Common myeloid progenitor, CD34-positive (primary cell): ENCODE results near the gene XIRP1.
A peak's percentile ranks its signal among the peaks of the same experiment; 100 is the strongest.

ENCODE experiments used
- CTCF ChIA-PET: fragments of 350-600 bp; sonication (Branson Sonifier 250); formaldehyde crosslinking; loops from one replicate; lab custom pipeline; 2021; ENCODE audit warnings: antibody characterized with exemption; lab: Charles Lee
- POLR2A ChIA-PET: fragments of 350-600 bp; sonication (Branson Sonifier 250); formaldehyde crosslinking; loops from one replicate; lab custom pipeline; 2021; ENCODE audit warnings: antibody characterized with exemption; lab: Charles Lee
- DNase-seq, 3 donors: peaks; one replicate each; pipeline versions ENCODE4 v3.0.0 to v3.0.0-alpha.2; 2013
- H3K27ac ChIP-seq, 2 experiments: 1 replicate in 1 of 2; 2 replicates in 1 of 2; pipeline ENCODE4 v1.7.0; 2013; ENCODE audit warnings: inconsistent platforms in 2 of 2, low read length in 2 of 2, mild to moderate bottlenecking in 2 of 2, low read depth in 1 of 2, moderate library complexity in 1 of 2; ENCODE audit not compliant: severe bottlenecking in 2 of 2, insufficient read depth in 1 of 2, poor library complexity in 1 of 2
- H3K27me3 ChIP-seq, 5 experiments: replicated peaks in 2 of 5; 1 replicate in 3 of 5; 2 replicates in 2 of 5; pipeline versions ENCODE4 v1.6.1 to v1.7.0; 2013; ENCODE audit warnings: low read length in 4 of 5, mild to moderate bottlenecking in 2 of 5, moderate library complexity in 2 of 5, inconsistent platforms in 1 of 5; ENCODE audit not compliant: insufficient read depth in 5 of 5, control insufficient read depth in 4 of 5
- H3K36me3 ChIP-seq, 4 experiments: 1 replicate in 2 of 4; 2 replicates in 2 of 4; pipeline versions ENCODE4 v1.6.1 to v1.7.0; 2013; ENCODE audit warnings: low read length in 3 of 4, control low read depth in 1 of 4, mild to moderate bottlenecking in 1 of 4; ENCODE audit not compliant: control insufficient read depth in 4 of 4, insufficient read depth in 4 of 4
- H3K4me1 ChIP-seq, 4 experiments: 1 replicate in 3 of 4; 2 replicates in 1 of 4; pipeline versions ENCODE4 v1.6.1 to v1.7.1; 2013; ENCODE audit warnings: low read length in 3 of 4, mild to moderate bottlenecking in 3 of 4, control low read depth in 1 of 4, inconsistent platforms in 1 of 4, moderate library complexity in 1 of 4; ENCODE audit not compliant: control insufficient read depth in 4 of 4, insufficient read depth in 4 of 4; ENCODE audit errors: control extremely low read depth in 1 of 4
- H3K4me3 ChIP-seq, 7 experiments: 1 replicate in 4 of 7; 2 replicates in 3 of 7; pipeline versions ENCODE4 v1.5.1 to v1.7.0; 2013; ENCODE audit warnings: mild to moderate bottlenecking in 7 of 7, low read length in 6 of 7, moderate library complexity in 6 of 7, inconsistent platforms in 2 of 7, low read depth in 2 of 7, control low read depth in 1 of 7; ENCODE audit not compliant: insufficient read depth in 4 of 7, control insufficient read depth in 1 of 7; ENCODE audit errors: extremely low read depth in 1 of 7
- H3K9me3 ChIP-seq, 5 experiments: 1 replicate in 4 of 5; 2 replicates in 1 of 5; pipeline versions ENCODE4 v1.6.1 to v1.7.1; 2013; ENCODE audit warnings: low read length in 4 of 5, mild to moderate bottlenecking in 2 of 5, inconsistent platforms in 1 of 5, low read depth in 1 of 5, moderate library complexity in 1 of 5; ENCODE audit not compliant: control insufficient read depth in 4 of 5, insufficient read depth in 2 of 5; ENCODE audit errors: control extremely low read depth in 1 of 5
- WGBS: methylation state at CpG from one replicate; pipeline ENCODE4 v1.1.5; 2013; ENCODE audit not compliant: insufficient coverage; 5-methylcytosine and 5-hydroxymethylcytosine counted together

The XIRP1 gene

DNA sequence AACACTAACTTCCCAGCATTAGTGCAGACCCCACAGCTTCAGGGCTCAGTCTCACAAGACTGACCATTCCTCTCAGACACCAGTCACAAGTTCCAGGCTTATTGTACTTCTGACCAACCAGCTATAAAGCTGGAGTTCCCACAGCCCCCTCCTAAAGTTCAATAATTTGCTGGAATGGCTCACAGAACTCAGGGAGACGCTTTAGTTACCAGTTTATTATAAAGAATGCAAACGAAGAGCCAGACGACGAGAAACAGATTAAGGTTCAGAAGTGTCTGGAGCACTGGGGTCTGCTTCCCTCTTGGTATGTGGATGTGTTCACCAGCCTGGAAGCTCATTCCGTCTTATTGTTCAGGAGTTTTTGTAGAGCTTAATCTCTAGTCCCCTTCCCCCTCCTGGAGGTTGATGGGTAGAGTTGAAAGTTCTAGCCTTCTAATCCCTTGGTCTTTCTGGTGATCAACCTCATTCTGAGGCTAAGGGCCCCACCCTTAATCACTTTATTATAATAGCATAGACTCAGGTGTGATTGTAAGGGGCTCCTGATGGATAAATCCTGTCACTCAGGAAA lies 34.2 kb downstream of the XIRP1 start:
- Histone ChIP-seq H3K27ac (no peak overlapping the region), H3K4me1 (peaks cover 0 to 6% (median 3%) of the 10 kb centered on the region in 4 experiments), H3K36me3 (no peaks in the 10 kb centered on the region), H3K9me3 (no peaks in the 10 kb centered on the region), H3K27me3 (no peaks in the 10 kb centered on the region), H3K4me3 (no peak overlapping the region)
- no peak for DNase-seq
- ChIA-PET POLR2A (no interaction called here), CTCF (interaction anchor here (0.9 to 4.6 kb wide), 9 partner anchors 8 to 39 kb away, joined by 3 to 32 read pairs (median 3); no protein-coding TSS in a partner anchor)
- WGBS = 96% methylated on average over 4 of the region's 5 CpGs

DNA sequence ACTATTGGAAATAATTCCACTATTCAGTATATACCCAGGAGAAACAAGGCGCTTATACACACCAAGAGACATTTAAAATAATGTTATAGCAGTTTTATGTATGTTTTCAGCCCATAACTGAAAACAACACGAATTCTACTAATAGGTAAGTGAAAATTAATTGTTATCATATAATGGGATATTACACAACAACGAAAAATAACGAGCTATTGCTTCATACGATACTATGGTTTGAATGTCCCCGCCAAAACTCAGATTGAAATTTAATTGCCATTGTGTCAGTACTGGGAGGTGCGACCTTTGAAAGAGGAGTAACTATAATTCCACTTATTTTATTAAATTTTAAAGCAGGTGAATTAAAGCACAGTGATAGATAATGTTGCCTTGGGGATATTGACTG lies 35.0 kb downstream of the XIRP1 start:
- H3K27ac ChIP-seq = no peak overlapping the region
- H3K4me1 ChIP-seq = peaks cover 0 to 15% (median 7%) of the 10 kb centered on the region in 4 experiments
- H3K4me3 ChIP-seq = no peak overlapping the region
- no peak for DNase-seq
- ChIA-PET POLR2A (no interaction called here), CTCF (interaction anchor here (0.9 to 4.6 kb wide), 4 partner anchors 9 to 39 kb away, joined by 3 to 32 read pairs (median 4); no protein-coding TSS in a partner anchor)
- WGBS = no CpG with 5 or more reads among the region's 7 CpGs
- H3K27me3 ChIP-seq = no peaks in the 10 kb centered on the region
- no peaks in the 10 kb centered on the region for H3K36me3 ChIP-seq
- no peaks in the 10 kb centered on the region for H3K9me3 ChIP-seq

DNA sequence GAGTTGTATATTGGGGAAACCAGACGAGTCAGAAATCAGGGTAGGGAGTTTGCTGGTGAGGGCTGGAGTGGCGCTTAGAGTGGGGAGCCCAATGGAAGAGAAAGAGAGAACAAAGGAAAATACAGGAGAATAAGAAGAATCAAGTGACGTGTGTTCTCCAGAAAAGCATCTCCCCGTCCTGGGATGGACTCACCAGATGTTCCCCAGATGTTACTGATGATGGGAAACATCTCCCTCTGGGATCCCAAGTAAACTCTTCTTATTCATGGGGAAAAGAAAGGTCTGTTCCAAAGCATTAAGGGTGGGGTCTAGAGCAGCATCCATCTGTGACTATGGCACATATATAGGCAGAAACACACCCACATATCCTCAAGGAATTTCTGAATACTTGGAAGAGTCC lies 36.0 kb downstream of the XIRP1 start:
- ChIA-PET POLR2A (no interaction called here), CTCF (interaction anchor here (0.7 to 4.6 kb wide), 6 partner anchors 10 to 31 kb away, joined by 3 to 32 read pairs (median 5); no protein-coding TSS in a partner anchor)
- peaks cover 3 to 24% (median 17%) of the 10 kb centered on the region in 4 experiments for H3K4me1 ChIP-seq
- no peaks in the 10 kb centered on the region for H3K36me3 ChIP-seq
- no peak for DNase-seq
- no peaks in the 10 kb centered on the region for H3K27me3 ChIP-seq
- H3K4me3 ChIP-seq = no peak overlapping the region
- no peak overlapping the region for H3K27ac ChIP-seq
- 95% methylated on average over 4 of the region's 4 CpGs for WGBS
- H3K9me3 ChIP-seq = no peaks in the 10 kb centered on the region

DNA sequence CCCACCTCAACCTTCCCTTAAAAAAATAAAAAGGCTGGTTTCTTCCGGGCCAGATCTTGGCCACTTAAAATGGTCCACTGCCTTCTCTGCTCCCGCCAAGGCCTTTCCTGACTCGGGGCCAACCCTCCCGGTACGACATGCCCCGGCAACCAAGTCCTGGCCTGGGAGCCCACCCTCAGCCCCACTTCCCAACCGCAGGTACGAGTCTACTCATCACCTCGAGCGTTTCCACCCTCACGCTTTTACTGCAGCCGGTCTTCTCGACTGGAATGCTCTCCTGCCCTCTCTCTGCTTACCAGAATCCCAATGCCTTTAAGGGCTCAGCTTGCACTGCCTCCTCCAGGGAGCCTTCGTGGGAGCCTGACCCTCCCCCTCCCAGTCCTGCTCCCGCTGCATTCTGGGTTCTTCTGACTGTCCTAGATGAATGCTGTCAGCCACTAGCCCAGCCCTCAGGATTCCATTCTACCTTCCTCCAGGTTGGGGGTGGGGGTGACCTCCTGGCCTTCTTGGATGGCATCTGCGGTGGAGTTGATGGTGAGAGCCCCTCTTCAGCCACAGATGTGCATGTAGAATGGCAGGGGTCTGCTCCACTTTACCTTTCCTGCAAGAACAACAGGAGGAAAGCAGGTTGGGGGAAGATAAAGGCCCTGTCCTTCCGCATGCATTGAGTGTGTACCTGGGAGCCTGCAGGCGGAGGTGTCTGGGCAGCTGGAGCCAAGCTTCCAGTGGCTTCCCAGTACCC lies 37.9 kb downstream of the XIRP1 start:
- WGBS = 93% methylated on average over 15 of the region's 18 CpGs
- H3K27ac ChIP-seq = peak overlapping the region in 1 of 2 experiments; percentile 30
- H3K36me3 ChIP-seq = no peaks in the 10 kb centered on the region
- no peak for DNase-seq
- ChIA-PET POLR2A (no interaction called here), CTCF (interaction anchor here (1.0 to 4.6 kb wide), 5 partner anchors 11 to 28 kb away, joined by 3 to 32 read pairs (median 4); no protein-coding TSS in a partner anchor)
- no peaks in the 10 kb centered on the region for H3K27me3 ChIP-seq
- H3K4me3 ChIP-seq = no peak overlapping the region
- peaks cover 17 to 44% (median 36%) of the 10 kb centered on the region in 4 experiments for H3K4me1 ChIP-seq
- no peaks in the 10 kb centered on the region for H3K9me3 ChIP-seq

DNA sequence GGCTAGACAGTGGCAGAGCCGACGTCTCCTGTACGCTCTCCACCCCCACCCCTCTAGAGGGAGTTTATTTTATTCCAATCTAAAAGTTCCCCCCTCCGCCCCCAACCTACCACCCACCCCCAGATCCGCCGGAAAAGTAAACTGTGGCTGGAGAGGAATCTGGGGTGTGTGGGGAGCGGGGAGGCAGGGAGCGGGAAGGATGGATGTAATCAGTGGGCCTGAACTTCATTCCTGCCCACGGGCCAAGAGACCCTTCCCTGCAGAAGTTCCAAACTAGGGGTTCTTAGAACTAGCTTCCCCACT lies 38.5 kb downstream of the XIRP1 start:
- DNase-seq = no peak
- WGBS = 40% methylated on average over 1 of the region's 9 CpGs
- H3K36me3 ChIP-seq = no peaks in the 10 kb centered on the region
- H3K27me3 ChIP-seq = no peaks in the 10 kb centered on the region
- POLR2A ChIA-PET = no interaction called here
- peaks cover 21 to 49% (median 42%) of the 10 kb centered on the region in 4 experiments for H3K4me1 ChIP-seq
- H3K9me3 ChIP-seq = no peaks in the 10 kb centered on the region
- peak overlapping the region in 1 of 2 experiments; percentile 30 for H3K27ac ChIP-seq
- peak overlapping the region in 4 of 7 experiments; percentile 86 to 92 (median 88) for H3K4me3 ChIP-seq
- CTCF ChIA-PET = interaction anchor here (1.0 kb wide), 1 partner anchor 27 kb away, joined by 3 read pairs; no protein-coding TSS in a partner anchor

DNA sequence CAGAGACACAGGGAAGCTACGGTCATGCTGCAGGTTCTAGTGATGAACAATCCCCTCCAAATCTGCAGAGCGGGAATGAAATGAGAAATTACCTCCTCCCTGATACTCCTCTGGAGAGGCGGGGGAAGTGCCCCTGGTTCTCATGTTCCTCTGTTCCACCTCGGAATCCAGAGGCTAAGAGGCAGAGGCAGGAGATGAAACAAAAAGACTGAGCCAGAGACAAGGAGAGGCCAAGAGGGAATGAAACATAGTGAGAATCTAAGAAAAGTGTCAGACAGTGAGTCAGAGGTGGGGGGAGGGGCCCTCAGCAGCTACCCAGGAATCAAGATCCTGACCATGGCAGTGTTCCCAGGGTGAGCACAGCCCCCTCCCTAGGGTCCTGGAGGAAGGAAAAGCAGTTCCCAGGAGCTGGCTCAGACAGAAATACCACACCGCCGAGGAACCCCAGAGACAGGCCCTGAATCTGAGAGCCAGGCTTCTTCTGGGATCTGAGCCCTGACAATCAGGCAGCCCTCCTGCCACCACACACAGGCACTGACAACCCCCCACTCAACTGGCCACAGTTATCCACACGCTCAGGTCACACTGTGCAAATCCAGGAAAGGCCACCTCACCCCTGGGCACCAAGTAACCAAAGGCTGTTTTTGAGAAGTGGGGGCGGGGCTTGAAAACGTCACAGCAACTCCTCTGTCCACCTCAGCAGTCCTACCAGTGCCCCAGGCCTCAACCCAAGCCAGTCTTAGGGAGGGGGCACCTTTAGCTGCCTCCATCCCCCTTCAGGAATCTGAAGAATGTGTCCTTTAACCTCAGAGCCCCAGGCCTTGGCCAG lies 41.4 kb downstream of the XIRP1 start:
- peak in 2 of 3 donors; percentile 38 to 40 for DNase-seq
- Histone ChIP-seq H3K9me3 (no peaks in the 10 kb centered on the region), H3K4me3 (peak overlapping the region in 6 of 7 experiments; percentile 69 to 92 (median 86)), H3K4me1 (peaks cover 24 to 79% (median 71%) of the 10 kb centered on the region in 4 experiments), H3K27ac (peak overlapping the region; percentile 54 to 87), H3K27me3 (no peaks in the 10 kb centered on the region), H3K36me3 (peaks cover 0 to 6% (median 5%) of the 10 kb centered on the region in 4 experiments)
- ChIA-PET CTCF (interaction anchor here (0.7 to 2.4 kb wide), 10 partner anchors 7 to 140 kb away, joined by 3 to 13 read pairs (median 3); partner anchors contain the start of gene XIRP1), POLR2A (no interaction called here)
- 58% methylated on average over 7 of the region's 9 CpGs for WGBS
